OCI-LY3 (cell line): Measurements from ENCODE around the gene NAA11.

Experiments used
- CTCF ChIP-seq: fragments of 200-600, 300-600 bp; sonication (generic); IDR thresholded peaks from 2 replicates; pipeline ENCODE4 v1.5.1; 2014; ENCODE audit warnings: antibody characterized with exemption, low read length, low read depth
- EZH2phosphoT487 ChIP-seq: fragments of 200-600 bp; shearing (Covaris generic); IDR thresholded peaks from 2 replicates; pipeline ENCODE4 v1.6.1; 2018; ENCODE audit warnings: antibody characterized with exemption, mixed run types, low read depth

GRCh38 chr4:79331126-79331876 is 5.4 kb upstream of the NAA11 start:
- TF ChIP-seq CTCF (no peak), EZH2phosphoT487 (no peak)
